Neural crest cell (in vitro differentiated cells): ENCODE results near the gene EPB41L2. TPM values are rescaled to one million over a fixed set of nuclear protein-coding genes. Genes with fewer than 3 reads are reported as not detected.

Experiments
- DNase-seq: peaks from one replicate; pipeline ENCODE4 v3.0.0; 2021; ENCODE audit warnings: low read depth, mixed read lengths, low spot score
- H3K27ac Mint-ChIP-seq: one replicate; pipeline ENCODE4 v1.8.0; 2021; ENCODE audit warnings: mild to moderate bottlenecking, mixed read lengths; ENCODE audit not compliant: unreplicated experiment
- H3K27me3 Mint-ChIP-seq: 2 replicates; pipeline ENCODE4 v1.8.0; 2021; ENCODE audit warnings: low read depth, mild to moderate bottlenecking, mixed read lengths
- H3K36me3 Mint-ChIP-seq: 2 replicates; pipeline ENCODE4 v1.8.0; 2021; ENCODE audit warnings: low read depth, mild to moderate bottlenecking, mixed read lengths
- H3K4me1 Mint-ChIP-seq: 2 replicates; pipeline ENCODE4 v1.8.0; 2021; ENCODE audit warnings: mixed read lengths
- H3K4me3 Mint-ChIP-seq: one replicate; pipeline ENCODE4 v1.8.0; 2021; ENCODE audit warnings: mild to moderate bottlenecking, mixed read lengths
- H3K9me3 Mint-ChIP-seq: 2 replicates; pipeline ENCODE4 v1.8.0; 2021; ENCODE audit warnings: mixed read lengths
- total RNA-seq: library from RNA; stranded (reverse); gene quantifications from 2 replicates; pipeline ENCODE4 v1.2.1, GENCODE V29; 2021
- TF ChIP-seq, protein P1 (sequence below): fragments of 200-600 bp; sonication (generic); conservative IDR thresholded peaks from 2 replicates; pipeline ENCODE4 v1.5.0; 2021; ENCODE audit warnings: antibody characterized with exemption, mild to moderate bottlenecking

The EPB41L2 gene
- total RNA-seq, 1 donor from 2014 or later = 114 TPM

DNA sequence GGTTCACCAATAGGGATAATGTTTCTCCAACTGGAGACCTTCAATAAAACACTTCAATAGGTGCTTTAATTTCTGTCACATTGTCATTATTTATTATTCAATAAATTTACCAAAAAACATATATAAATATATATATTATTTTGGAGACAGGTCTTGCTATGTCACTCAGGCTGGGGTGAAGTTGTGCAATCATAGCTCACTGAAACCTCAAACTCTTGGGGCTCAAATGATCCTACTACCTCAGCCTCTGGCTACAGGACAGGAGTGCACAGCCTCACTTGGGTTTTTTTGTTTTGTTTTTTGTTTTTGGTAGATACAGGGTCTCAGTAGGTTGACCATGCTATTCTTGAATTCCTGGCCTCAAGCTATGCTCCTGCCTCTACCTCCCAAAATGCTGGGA lies 226.0 kb downstream of the EPB41L2 start:
- TF ChIP-seq, protein P1, sequence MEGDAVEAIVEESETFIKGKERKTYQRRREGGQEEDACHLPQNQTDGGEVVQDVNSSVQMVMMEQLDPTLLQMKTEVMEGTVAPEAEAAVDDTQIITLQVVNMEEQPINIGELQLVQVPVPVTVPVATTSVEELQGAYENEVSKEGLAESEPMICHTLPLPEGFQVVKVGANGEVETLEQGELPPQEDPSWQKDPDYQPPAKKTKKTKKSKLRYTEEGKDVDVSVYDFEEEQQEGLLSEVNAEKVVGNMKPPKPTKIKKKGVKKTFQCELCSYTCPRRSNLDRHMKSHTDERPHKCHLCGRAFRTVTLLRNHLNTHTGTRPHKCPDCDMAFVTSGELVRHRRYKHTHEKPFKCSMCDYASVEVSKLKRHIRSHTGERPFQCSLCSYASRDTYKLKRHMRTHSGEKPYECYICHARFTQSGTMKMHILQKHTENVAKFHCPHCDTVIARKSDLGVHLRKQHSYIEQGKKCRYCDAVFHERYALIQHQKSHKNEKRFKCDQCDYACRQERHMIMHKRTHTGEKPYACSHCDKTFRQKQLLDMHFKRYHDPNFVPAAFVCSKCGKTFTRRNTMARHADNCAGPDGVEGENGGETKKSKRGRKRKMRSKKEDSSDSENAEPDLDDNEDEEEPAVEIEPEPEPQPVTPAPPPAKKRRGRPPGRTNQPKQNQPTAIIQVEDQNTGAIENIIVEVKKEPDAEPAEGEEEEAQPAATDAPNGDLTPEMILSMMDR = no peak

DNA sequence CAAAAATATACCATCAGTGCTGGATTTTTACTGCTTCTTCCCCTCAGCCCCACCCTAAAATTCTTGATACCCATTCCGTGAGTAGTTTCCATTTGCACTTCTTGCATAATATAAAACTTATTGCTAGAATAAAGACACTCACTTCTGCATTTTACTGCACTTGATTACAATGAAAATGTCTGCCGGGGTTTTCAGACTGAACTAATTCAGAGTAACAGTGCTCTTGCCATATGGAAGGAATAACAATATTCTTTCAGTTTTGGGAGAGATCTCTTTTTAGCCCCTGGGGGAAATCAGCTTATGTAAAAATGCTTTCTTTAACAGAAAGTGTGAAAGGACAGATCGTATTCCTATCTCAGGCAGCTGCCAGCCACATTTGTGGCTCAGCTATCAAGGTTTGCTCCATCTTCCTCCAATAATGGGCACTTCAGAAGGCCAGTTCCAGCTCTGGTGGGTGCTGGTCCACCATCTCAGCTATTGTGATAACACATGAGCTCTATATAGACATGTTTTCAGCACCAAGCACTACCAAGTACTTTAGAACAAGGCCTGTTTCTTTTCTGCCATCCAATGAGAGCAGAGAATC lies 226.9 kb downstream of the EPB41L2 start:
- TF ChIP-seq, protein P1 = no peak
- H3K27ac Mint-ChIP-seq = no peak overlapping the region
- no peak for DNase-seq

More for the DNA sequence above, 226.0 kb downstream of the EPB41L2 start:
- no peaks in the 10 kb centered on the region for H3K9me3 Mint-ChIP-seq
- peaks cover 7% of the 10 kb centered on the region for H3K36me3 Mint-ChIP-seq
- DNase-seq = no peak
- H3K4me1 Mint-ChIP-seq = no peaks in the 10 kb centered on the region
- no peak overlapping the region for H3K4me3 Mint-ChIP-seq
- no peak overlapping the region for H3K27ac Mint-ChIP-seq
- no peaks in the 10 kb centered on the region for H3K27me3 Mint-ChIP-seq

DNA sequence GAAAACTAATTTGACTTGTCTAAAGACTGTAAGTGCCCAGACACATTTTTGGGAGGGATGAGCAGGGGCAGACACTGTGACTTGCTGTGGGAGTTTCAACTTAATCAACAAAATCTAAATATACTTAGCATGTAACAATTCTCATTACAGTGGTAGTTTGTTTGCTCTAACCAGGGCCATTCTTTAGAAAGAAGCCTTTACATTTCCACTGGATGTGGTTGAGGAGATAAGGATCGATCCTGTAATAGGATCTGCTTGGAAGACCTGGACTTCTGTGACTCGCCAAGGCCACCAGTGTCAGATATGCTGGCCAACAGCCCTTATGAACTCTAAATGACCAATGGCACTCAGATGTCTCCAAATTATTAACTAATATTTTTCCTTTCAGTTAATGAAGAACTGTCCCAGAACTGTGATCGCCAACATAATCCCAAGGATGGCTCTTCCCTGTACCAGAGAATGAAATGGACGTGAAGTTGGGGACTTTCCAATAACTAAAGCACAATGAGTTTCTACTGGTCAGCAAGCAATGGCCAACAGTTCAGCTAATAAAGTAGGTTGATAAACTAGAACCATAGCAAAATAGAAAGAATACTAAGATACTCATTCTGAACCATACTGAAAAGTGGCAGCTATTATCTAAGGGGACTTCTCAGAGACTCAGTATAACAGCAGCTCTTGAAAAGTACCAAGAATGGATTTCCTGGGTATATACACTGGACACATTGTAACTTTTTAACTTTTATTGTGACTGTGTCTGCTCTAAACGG lies 228.4 kb downstream of the EPB41L2 start:
- no peaks in the 10 kb centered on the region for H3K9me3 Mint-ChIP-seq
- no peak overlapping the region for H3K27ac Mint-ChIP-seq
- DNase-seq = no peak
- no peaks in the 10 kb centered on the region for H3K4me1 Mint-ChIP-seq
- no peaks in the 10 kb centered on the region for H3K27me3 Mint-ChIP-seq
- TF ChIP-seq, protein P1 = no peak
- no peak overlapping the region for H3K4me3 Mint-ChIP-seq
- no peaks in the 10 kb centered on the region for H3K36me3 Mint-ChIP-seq

More for the DNA sequence above, 226.9 kb downstream of the EPB41L2 start:
- no peaks in the 10 kb centered on the region for H3K9me3 Mint-ChIP-seq
- no peak overlapping the region for H3K4me3 Mint-ChIP-seq
- H3K36me3 Mint-ChIP-seq = peaks cover 3% of the 10 kb centered on the region
- H3K27me3 Mint-ChIP-seq = no peaks in the 10 kb centered on the region
- H3K4me1 Mint-ChIP-seq = no peaks in the 10 kb centered on the region

DNA sequence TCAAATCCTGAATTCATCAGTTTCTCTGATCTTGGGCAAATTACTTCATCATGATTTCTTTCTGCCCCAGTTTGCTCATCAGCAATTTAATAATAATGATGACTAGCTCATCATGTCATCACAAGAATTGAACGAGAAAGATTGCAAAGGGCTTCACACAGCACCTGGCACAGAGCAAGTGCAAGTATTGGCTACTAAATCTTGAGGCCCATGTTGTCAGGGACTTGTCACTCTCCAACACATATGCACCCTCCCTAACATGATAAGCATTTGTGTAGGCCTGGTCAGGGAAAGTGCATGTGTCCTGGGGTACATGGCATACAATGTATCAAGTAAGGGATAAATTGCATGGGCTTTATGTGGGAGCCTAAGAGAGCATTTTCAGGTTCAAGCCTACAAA lies 229.5 kb downstream of the EPB41L2 start:
- H3K4me1 Mint-ChIP-seq = no peaks in the 10 kb centered on the region
- H3K27ac Mint-ChIP-seq = no peak overlapping the region
- TF ChIP-seq, protein P1 = no peak
- no peak overlapping the region for H3K4me3 Mint-ChIP-seq
- H3K36me3 Mint-ChIP-seq = no peaks in the 10 kb centered on the region
- no peak for DNase-seq
- no peaks in the 10 kb centered on the region for H3K9me3 Mint-ChIP-seq
- H3K27me3 Mint-ChIP-seq = no peaks in the 10 kb centered on the region

DNA sequence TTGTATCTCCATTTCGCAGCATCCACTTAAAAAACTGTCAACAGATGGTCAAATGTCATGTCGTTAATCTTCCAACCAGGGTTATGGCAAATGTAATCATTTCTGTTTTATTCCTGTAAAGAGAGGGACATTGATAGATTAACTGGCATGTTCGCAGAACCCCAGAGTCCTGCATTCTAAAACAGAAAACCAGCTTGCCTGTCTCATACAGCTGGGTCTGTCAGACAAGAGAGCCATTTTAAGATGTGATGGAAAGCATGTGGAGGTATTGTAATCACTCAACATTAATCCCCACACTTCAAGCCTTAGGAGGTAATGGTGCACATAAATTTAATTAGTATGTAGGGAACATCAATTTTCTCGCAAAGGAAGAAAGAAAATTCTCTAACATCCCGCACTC lies 231.4 kb downstream of the EPB41L2 start:
- Mint-ChIP-seq H3K27ac (no peak overlapping the region), H3K36me3 (no peaks in the 10 kb centered on the region), H3K4me1 (no peaks in the 10 kb centered on the region), H3K9me3 (no peaks in the 10 kb centered on the region), H3K27me3 (no peaks in the 10 kb centered on the region), H3K4me3 (no peak overlapping the region)
- DNase-seq = no peak
- TF ChIP-seq, protein P1 = no peak
